Chondrocyte (in vitro differentiated cells): ENCODE data around the gene ZNF628. TPM values are rescaled to one million over a fixed set of nuclear protein-coding genes. Genes with fewer than 3 reads are reported as not detected.

Experiments used
- DNase-seq: peaks from one replicate; pipeline ENCODE4 v3.0.0; 2021; ENCODE audit warnings: mixed read lengths, low spot score
- H3K27ac Mint-ChIP-seq: one replicate; pipeline ENCODE4 v1.8.0; 2021; ENCODE audit warnings: mild to moderate bottlenecking, moderate library complexity, mixed read lengths; ENCODE audit not compliant: unreplicated experiment
- H3K27me3 Mint-ChIP-seq: 2 replicates; pipeline ENCODE4 v1.8.0; 2021; ENCODE audit warnings: low read depth, mixed read lengths
- H3K36me3 Mint-ChIP-seq: 2 replicates; pipeline ENCODE4 v1.8.0; 2021; ENCODE audit warnings: low read depth, mixed read lengths
- H3K4me1 Mint-ChIP-seq: 2 replicates; pipeline ENCODE4 v1.8.0; 2021; ENCODE audit warnings: low read depth, mild to moderate bottlenecking, mixed read lengths
- H3K4me3 Mint-ChIP-seq: one replicate; pipeline ENCODE4 v1.8.0; 2021; ENCODE audit warnings: mild to moderate bottlenecking, moderate library complexity, mixed read lengths; ENCODE audit not compliant: unreplicated experiment
- H3K9me3 Mint-ChIP-seq: 2 replicates; pipeline ENCODE4 v1.8.0; 2021; ENCODE audit warnings: low read depth, mixed read lengths
- total RNA-seq: library from RNA; stranded (reverse); gene quantifications from 3 replicates; pipeline ENCODE4 v1.2.1, GENCODE V29; 2021
- TF ChIP-seq, protein P1 (sequence below): fragments of 200-600 bp; sonication (generic); IDR thresholded peaks from 2 replicates; pipeline ENCODE4 v1.5.0; 2021; ENCODE audit warnings: antibody characterized with exemption, mild to moderate bottlenecking, moderate library complexity

The ZNF628 gene
- total RNA-seq, 1 donor from 2014 or later, result 9.4 TPM

DNA sequence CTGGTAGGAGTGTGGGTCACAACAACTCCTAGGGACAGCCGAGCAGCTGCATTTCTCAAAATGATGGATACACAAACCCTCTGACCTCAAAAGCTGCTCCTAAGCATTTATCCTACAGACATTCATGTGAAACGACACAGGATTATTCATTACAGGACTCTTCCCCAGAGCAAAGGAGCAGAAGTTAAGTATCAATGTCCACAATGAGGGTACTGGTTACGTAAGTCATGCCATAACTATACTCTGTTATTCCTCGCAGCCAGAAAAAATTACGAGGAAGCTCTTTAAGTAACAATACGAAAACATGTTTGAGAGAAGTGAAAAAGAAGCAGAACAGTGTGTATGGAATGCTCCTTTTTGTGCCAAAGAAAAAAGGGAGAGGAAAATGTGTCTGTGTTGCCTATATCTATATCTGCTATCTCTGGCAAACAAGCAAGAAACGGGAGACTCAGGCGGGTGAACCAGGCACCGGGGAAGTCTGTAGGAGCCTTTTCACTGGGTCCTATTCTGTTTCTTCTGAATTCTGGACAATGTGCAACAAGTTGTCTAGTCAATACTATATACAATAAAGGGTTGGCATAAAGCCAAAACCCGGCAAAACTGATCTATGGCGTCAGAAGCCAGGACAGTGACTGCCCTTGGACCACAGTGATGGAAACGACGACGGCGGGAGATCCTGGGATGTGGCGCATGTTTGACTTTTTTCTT, 16.3 kb upstream of the ZNF628 start:
- TF ChIP-seq, protein P1, sequence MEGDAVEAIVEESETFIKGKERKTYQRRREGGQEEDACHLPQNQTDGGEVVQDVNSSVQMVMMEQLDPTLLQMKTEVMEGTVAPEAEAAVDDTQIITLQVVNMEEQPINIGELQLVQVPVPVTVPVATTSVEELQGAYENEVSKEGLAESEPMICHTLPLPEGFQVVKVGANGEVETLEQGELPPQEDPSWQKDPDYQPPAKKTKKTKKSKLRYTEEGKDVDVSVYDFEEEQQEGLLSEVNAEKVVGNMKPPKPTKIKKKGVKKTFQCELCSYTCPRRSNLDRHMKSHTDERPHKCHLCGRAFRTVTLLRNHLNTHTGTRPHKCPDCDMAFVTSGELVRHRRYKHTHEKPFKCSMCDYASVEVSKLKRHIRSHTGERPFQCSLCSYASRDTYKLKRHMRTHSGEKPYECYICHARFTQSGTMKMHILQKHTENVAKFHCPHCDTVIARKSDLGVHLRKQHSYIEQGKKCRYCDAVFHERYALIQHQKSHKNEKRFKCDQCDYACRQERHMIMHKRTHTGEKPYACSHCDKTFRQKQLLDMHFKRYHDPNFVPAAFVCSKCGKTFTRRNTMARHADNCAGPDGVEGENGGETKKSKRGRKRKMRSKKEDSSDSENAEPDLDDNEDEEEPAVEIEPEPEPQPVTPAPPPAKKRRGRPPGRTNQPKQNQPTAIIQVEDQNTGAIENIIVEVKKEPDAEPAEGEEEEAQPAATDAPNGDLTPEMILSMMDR, result no peak
- no peak for DNase-seq
- Mint-ChIP-seq H3K27me3 (peaks cover 2% of the 10 kb centered on the region), H3K36me3 (no peaks in the 10 kb centered on the region), H3K27ac (peak overlapping the region; percentile 90), H3K4me1 (peaks cover 30% of the 10 kb centered on the region), H3K9me3 (no peaks in the 10 kb centered on the region), H3K4me3 (peak overlapping the region; percentile 89)

DNA sequence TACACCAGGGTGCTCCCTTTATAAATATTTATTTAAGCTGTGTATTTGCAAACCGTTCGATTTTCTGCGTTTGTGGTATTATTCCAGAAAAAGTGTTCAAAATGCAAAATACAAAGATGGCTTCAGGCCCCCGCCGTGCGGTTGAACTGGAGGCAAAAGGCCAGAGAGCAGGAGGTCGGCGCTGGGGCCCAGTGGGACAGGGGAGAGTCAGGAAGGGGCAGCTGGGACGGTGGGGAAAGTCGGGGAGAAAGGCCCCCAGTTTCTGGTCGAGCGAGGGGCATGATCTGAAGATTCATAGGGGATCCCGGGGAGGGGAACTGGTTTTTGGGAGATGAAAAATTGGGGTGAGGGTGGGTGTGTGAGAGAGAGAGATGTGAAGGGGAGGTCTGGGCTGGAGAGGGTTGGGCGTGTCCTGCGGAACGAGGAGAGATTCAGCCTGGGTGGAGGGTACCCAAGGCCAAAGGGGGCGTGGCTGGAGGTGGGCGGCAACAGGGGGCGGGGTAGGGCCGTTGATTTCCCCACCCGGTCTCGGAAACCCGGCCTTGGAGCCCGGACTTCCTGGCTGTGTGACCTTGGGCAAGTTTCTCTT, 15.7 kb upstream of the ZNF628 start:
- Mint-ChIP-seq H3K27me3 (peaks cover 2% of the 10 kb centered on the region), H3K4me1 (peaks cover 30% of the 10 kb centered on the region)
- no peak for DNase-seq

DNA sequence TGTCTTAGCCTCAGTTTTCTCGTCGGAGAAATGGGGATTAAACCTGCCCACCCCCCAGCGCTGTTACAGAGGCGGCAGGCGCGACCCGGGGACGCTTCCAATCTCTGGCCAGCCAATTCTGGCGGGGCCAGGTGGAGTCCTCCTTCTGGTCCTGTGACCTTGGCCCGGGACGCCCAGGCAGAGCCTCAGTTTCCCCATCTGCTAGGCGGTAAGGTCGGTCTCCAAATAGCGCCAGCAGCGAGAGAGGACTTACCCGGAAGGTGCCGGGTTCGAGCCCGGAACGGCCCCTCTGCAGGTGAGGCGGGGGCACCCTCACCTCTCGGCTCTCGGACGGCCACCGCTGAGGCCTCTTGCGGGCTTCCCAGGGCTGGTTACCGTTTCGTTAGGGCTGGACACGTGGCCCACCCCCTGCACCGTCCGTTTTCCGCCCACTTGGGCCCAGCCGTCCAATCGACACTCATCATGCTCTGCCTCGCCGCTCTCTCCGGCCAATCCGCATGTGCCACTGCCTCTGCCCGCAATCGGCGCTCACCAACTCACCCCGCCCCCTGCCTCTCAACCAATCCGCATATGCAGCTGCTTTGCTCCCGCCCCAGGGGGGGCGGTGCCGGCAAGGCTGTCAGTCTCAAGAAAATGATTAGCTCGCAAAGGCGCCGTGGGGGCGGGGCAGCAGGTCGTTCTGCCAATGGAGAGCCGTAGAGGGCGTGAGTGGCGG, 15.0 kb upstream of the ZNF628 start, which contains the start of gene ISOC2:
ISOC2 (minus strand) TSS at position 384 of the 715 bp plus-strand sequence. CDS start 5,156 bp downstream, outside the sequence.
- Mint-ChIP-seq H3K4me1 (peaks cover 30% of the 10 kb centered on the region), H3K36me3 (no peaks in the 10 kb centered on the region), H3K27ac (peak within 1 kb of the TSS; percentile 90), H3K9me3 (no peaks in the 10 kb centered on the region), H3K4me3 (peak within 1 kb of the TSS; percentile 89), H3K27me3 (peaks cover 2% of the 10 kb centered on the region)
- DNase-seq, result peak; percentile 100
- TF ChIP-seq, protein P1, result no peak

More for the DNA sequence above, 15.7 kb upstream of the ZNF628 start:
- Mint-ChIP-seq H3K4me3 (peak overlapping the region; percentile 89), H3K9me3 (no peaks in the 10 kb centered on the region), H3K27ac (peak overlapping the region; percentile 90), H3K36me3 (no peaks in the 10 kb centered on the region)
- TF ChIP-seq, protein P1, result no peak

DNA sequence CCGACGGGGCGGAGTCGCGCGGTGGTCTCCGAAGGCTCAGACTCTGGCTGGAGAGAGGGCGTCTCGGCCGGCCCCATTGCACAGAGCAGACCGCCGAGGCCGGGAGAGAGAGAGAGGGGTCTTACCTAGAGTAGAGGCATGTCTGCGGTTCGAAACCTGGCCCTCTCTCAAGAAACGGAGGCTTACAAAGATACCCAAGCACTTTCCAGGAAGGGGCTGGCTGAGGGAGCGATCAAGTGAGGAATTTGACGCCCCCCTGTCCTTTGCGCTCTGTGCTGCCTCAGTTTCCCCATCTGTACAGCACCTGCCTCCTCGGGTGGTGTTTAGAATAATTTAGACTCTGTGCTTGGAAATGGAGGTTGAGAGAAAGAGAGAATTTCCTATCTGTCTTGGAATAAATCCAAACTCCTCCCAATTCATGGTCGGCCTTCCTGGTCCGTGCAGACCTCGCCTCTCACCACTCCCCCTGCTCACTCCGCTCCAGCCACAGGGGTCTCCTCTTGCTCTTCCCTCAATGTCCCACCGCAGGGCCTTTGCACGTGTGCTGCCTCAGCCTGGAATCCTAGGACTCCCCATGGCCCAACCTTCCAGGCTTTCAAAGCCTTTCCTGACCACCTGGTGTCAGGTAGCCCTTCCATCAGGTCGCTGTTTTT, 14.3 kb upstream of the ZNF628 start:
- DNase-seq, result no peak
- Mint-ChIP-seq H3K36me3 (no peaks in the 10 kb centered on the region), H3K4me3 (peak overlapping the region; percentile 89), H3K4me1 (peaks cover 30% of the 10 kb centered on the region), H3K27me3 (peaks cover 2% of the 10 kb centered on the region), H3K27ac (peak overlapping the region; percentile 90), H3K9me3 (no peaks in the 10 kb centered on the region)
- TF ChIP-seq, protein P1, result no peak

DNA sequence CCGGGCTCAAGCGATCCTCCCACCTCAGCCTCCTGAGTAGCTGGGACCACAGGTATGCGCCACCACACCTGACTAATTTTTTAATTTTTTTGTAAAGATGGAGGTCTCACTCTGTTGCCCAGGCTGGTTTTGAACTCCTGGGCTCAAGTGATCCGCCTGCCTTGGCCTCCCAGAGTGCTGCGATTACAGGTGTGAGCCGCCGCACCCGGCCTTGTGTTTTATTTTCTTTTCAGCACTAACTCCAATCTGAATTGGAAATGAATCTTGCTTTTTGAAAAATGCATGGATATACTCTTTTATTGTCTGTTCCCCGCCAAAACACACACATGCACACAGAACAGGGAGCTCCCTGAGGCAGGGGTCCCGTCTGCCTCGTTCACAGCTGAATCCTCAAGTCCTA, 13.7 kb upstream of the ZNF628 start:
- Mint-ChIP-seq H3K4me1 (peaks cover 34% of the 10 kb centered on the region), H3K36me3 (no peaks in the 10 kb centered on the region), H3K27me3 (peaks cover 2% of the 10 kb centered on the region), H3K4me3 (peak overlapping the region; percentile 89), H3K27ac (no peak overlapping the region), H3K9me3 (no peaks in the 10 kb centered on the region)
- no peak for DNase-seq
- TF ChIP-seq, protein P1, result no peak
